ENCODE measurements around the gene FBXO44.

FBXO44 gene

DNA sequence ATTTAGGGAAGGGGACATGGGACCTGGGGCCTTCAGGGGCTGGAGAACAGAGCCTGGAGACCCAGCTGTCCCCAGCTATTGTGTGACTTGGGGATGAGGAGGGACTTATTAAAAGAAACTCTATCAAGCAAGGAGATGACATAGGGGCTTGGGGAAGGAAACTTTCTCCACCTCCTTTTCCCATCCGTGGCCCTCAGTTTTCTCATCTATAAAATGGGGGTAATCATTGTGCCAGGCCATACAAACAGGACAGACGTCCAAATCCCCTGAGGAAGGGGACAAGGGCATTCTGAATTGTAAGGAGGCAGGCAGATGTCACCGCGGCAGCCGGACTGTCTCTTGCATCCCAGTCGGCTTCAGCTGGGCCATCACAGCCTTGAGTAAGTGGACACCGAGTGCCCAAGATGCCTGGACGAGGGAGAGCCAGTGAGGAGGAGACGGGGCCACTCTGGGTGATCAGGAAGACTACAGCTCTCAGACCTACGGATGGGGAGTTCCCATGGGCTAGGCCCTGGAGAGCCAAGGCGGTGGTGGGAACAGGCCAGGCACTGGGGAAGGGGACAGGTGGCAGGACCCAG lies 2.4 kb upstream of the FBXO44 start:
- no peak overlapping the region for H3K27ac ChIP-seq
- TF ChIP-seq ZFX (IDR thresholded peaks at IDR 0.05): no peak
- TF ChIP-seq, protein P1, sequence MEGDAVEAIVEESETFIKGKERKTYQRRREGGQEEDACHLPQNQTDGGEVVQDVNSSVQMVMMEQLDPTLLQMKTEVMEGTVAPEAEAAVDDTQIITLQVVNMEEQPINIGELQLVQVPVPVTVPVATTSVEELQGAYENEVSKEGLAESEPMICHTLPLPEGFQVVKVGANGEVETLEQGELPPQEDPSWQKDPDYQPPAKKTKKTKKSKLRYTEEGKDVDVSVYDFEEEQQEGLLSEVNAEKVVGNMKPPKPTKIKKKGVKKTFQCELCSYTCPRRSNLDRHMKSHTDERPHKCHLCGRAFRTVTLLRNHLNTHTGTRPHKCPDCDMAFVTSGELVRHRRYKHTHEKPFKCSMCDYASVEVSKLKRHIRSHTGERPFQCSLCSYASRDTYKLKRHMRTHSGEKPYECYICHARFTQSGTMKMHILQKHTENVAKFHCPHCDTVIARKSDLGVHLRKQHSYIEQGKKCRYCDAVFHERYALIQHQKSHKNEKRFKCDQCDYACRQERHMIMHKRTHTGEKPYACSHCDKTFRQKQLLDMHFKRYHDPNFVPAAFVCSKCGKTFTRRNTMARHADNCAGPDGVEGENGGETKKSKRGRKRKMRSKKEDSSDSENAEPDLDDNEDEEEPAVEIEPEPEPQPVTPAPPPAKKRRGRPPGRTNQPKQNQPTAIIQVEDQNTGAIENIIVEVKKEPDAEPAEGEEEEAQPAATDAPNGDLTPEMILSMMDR (conservative IDR thresholded peaks at IDR 0.05): no peak

DNA sequence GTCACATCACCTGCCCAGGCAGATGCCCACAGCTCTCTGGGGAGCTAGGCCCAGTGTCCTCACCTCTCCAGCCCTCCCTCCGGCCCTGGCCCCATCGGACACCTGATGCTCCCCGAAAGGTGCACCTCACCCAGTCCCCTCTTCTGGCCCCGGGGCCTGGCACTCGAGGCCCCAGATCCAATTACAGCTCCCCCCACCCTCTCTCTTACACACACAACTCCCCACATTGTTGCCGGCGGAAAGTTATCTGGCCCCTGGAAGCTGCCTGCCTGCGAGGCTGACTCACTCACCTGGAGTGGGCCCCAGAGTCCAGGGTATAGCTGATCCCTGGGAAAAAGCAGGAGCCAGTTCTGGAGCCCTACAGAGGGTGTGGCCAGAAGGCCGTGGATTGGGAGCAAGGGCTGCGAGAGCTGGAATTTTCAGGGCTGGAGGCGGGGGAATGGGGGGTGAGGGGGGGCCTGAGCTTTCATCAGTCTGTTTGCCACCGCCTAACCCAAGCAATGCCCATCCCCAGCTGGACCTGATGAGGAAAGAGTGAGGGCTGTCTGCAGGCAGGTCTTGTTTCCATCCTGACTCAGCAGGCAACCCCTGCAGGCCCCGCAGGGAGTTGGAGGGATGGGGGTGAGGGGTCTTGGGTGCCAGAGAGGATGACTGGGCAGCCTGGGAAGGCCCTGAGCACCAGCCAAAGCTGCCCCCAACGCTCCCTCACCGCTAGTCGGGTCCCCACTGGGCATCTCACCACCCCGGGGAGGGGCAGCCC lies 1.4 kb upstream of the FBXO44 start:
- H3K27ac ChIP-seq: no peak overlapping the region
- TF ChIP-seq, protein P1 (conservative IDR thresholded peaks at IDR 0.05): no peak
- no peak for TF ChIP-seq ZFX (IDR thresholded peaks at IDR 0.05)

DNA sequence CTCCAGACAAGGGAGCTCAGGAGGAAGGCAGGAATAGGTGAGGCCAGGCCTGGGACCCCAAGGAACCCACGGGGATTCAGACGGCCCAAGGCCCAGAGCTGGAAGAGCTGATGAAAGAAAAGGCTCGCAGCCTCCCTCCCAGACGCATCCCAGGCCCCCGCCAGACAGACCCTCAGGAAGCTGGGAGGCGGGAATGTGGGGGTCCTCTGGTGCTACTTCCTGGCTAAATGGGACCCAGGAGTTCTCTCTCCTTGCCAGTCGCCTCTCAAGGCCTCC lies 878 bp upstream of the FBXO44 start:
- TF ChIP-seq ZFX (IDR thresholded peaks at IDR 0.05): no peak
- TF ChIP-seq, protein P1 (conservative IDR thresholded peaks at IDR 0.05): no peak
- H3K27ac ChIP-seq: no peak overlapping the region

DNA sequence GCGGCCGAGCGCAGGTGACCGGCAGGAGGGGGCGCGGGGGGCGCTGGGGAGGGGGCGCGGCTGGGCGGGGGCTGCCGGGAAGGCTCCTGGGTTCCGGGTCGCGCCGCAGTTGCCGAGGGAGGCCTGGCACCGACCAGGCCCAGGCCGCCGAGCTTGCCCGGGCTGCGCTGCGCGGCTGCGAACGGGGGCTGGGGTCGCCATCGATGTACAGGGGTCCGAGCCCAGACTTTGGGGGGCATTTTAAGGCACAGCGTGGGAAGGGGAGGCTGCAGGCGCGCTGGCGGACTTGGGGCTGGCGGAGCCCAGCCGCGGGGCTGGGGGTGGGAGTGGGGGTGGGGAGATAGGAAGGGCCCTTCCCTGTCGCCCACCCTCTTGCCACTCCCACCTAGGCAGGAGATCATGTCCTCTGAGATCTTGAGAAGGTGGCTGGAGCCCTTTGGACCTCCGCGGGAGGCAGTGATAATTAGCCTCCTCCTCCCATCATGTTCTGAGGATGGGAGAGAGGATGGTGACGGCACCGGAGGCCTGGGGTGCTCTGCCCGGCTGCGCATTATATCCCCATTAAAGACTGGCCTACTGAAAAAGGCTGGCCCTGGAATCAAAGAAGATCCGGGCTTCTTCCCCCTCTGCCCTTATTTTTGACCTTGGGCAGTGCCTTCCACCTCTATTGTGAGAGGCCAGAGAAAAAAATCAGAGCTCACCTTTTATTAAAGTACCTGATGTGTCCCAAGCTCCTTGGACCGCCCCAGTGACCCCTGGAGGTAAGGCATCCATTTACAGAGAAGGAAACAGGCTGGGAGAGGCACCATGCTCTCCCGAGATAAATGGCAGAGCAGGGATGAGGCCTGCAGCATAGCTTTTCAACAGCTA lies 497 bp downstream of the FBXO44 start:
- TF ChIP-seq, protein P1 (conservative IDR thresholded peaks at IDR 0.05): no peak
- TF ChIP-seq ZFX (IDR thresholded peaks at IDR 0.05): peak; percentile 71; the same call in 1 of the 2 replicates
- H3K27ac ChIP-seq: peak overlapping the region; percentile 52

DNA sequence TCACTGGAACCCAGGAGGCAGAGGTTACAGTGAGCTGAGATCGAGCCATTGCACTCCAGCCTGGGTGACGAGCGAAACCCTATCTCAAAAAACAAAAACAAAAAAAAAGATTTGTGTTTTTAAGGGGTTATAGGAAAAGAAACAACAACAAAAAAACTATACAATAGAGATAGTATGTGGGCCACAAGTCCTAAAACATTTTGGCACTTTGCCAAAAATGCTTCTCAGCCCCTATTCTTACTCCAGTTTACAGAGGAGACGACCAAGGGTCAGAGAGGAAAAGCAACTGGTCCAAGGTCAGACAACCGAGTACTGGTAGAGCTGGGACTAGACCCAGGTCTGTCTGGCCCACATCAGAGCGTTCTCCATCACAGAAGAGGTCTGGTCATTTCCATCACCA lies 3.0 kb downstream of the FBXO44 start:
- H3K27ac ChIP-seq: no peak overlapping the region
- TF ChIP-seq ZFX (IDR thresholded peaks at IDR 0.05): no peak
- TF ChIP-seq, protein P1 (conservative IDR thresholded peaks at IDR 0.05): no peak

DNA sequence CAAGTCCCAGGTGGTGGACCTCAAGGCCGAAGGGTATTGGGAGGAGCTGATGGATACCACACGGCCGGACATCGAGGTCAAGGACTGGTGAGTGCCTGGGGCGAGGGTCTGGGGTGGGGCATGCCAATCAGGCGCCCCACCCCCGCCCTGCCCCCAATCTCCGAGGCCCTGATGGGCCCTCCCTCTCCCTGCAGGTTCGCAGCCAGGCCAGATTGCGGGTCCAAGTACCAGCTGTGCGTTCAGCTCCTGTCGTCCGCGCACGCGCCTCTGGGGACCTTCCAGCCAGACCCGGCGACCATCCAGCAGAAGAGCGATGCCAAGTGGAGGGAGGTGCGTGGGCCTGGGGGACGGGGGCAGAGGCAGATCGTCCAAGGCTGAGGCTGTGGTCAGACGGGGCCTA lies 3.9 kb downstream of the FBXO44 start:
- no peak overlapping the region for H3K27ac ChIP-seq
- no peak for TF ChIP-seq ZFX (IDR thresholded peaks at IDR 0.05)
- TF ChIP-seq, protein P1 (conservative IDR thresholded peaks at IDR 0.05): no peak

DNA sequence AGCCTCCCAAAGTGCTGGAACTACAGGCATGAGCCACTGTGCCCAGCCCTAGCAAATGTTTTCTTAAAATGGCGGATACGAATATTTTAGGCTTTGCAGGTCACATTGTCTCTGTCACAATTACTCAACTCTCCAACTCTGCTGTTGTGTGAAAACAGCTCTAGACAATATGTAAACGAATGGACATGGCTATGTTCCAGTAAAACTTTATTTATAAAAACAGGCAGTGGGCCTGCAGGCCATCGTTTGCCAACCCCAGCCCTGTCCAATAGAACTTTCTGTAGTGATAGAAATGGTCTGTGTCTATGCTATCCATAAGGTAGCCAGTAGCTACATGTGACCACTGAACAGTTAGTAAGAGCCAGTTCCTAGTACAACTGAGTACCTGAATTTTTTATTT lies 5.1 kb downstream of the FBXO44 start:
- no peak overlapping the region for H3K27ac ChIP-seq
- no peak for TF ChIP-seq ZFX (IDR thresholded peaks at IDR 0.05)
- TF ChIP-seq, protein P1 (conservative IDR thresholded peaks at IDR 0.05): no peak

All from C4-2B (cell line).